K562 (cell line): Measurements from ENCODE around the gene CDCA3. TPM values are rescaled to one million over a fixed set of nuclear protein-coding genes. Genes with fewer than 3 reads are reported as not detected.
"Not testable (repeated sequence)": the region's sequence is repeated elsewhere in the genome, so short reads cannot be mapped to it uniquely, and the experiment has no call there.

Experiments
- ATAC-seq: fragments of 200-7000 bp; cut with Tn5 transposase; 3 replicates; pipeline ENCODE4 v1.9.1; 2020; ENCODE audit warnings: moderate library complexity
- BruUV-seq: library from RNA; stranded (reverse); fragments of 400-500 nt; replicated peaks from 2 replicates; lab custom pipeline; 2021; lab: Mats Ljungman, UMichigan
- CTCF ChIA-PET: fragments of 300-600 bp; formaldehyde crosslinking; extraction: SDS; loops from one replicate; lab custom pipeline; 2021; ENCODE audit warnings: low intra/inter-chr PET ratio; lab: Yijun Ruan, JAX
- POLR2A ChIA-PET: fragments of 300-600, 350-650 bp; sonication (Branson Sonifier 250); formaldehyde crosslinking; extraction: SDS; loops from one replicate; lab custom pipeline; 2021; ENCODE audit warnings: antibody characterized with exemption, inconsistent platforms; lab: Yijun Ruan, JAX
- DNase-seq, 4 experiments: peaks; one replicate each; pipeline versions ENCODE4 v3.0.0 to v3.0.0-alpha.2; 2011 to 2018; ENCODE audit warnings: low spot score in 3 of 4, mixed read lengths in 3 of 4; ENCODE audit errors: extremely low read depth in 1 of 4
- FAIRE-seq: peaks from 2 replicates; lab custom pipeline; 2011; peaks lifted over from hg19 to GRCh38; lab: Jason Lieb, UNC
- H2AFZ ChIP-seq: 2 replicates; pipeline ENCODE4 v1.6.0; 2011; ENCODE audit warnings: low read depth, low read length, control low read depth, inconsistent platforms
- H3K27ac ChIP-seq: fragments of 200-600 bp; 3 replicates; pipeline ENCODE4 v1.8.0; 2011; ENCODE audit warnings: low read depth, mild to moderate bottlenecking, control low read depth, inconsistent platforms, low read length, moderate library complexity, mixed read lengths; ENCODE audit errors: extremely low read depth
- H3K27me3 ChIP-seq, 2 experiments: fragments of 300-600 bp in 1 of 2; 2 replicates in 1 of 2; 3 replicates in 1 of 2; pipeline versions ENCODE4 v1.6.0 to v1.8.0; 2011; ENCODE audit warnings: inconsistent platforms in 2 of 2, low read length in 2 of 2, mild to moderate bottlenecking in 1 of 2, mixed read lengths in 1 of 2, moderate library complexity in 1 of 2; ENCODE audit not compliant: control insufficient read depth in 2 of 2, insufficient read depth in 2 of 2
- H3K36me3 ChIP-seq: fragments of 300-600 bp; 3 replicates; pipeline ENCODE4 v1.8.0; 2011; ENCODE audit warnings: mild to moderate bottlenecking, low read length, inconsistent platforms; ENCODE audit not compliant: control insufficient read depth, insufficient read depth
- H3K4me1 ChIP-seq, 2 experiments: fragments of 200-600 bp in 1 of 2; replicated peaks in 1 of 2; 2 replicates in 1 of 2; 3 replicates in 1 of 2; pipeline versions ENCODE4 v1.5.1 to v1.8.0; 2011; ENCODE audit warnings: inconsistent platforms in 2 of 2, low read length in 2 of 2, mild to moderate bottlenecking in 1 of 2, mixed read lengths in 1 of 2, moderate library complexity in 1 of 2; ENCODE audit not compliant: control insufficient read depth in 2 of 2, insufficient read depth in 2 of 2
- H3K4me2 ChIP-seq: 2 replicates; pipeline ENCODE4 v1.6.1; 2011; ENCODE audit warnings: low read length, control low read depth, inconsistent platforms, mixed read lengths; ENCODE audit not compliant: insufficient read depth
- H3K4me3 ChIP-seq: fragments of 200-600 bp; sonication (generic), shearing (Covaris generic); 2 replicates; pipeline ENCODE4 v1.5.1; 2016; ENCODE audit warnings: control low read depth, inconsistent platforms
- H3K79me2 ChIP-seq: fragments of 200-600 bp; 3 replicates; pipeline ENCODE4 v1.8.0; 2011; ENCODE audit warnings: low read length, inconsistent platforms; ENCODE audit not compliant: control insufficient read depth, insufficient read depth
- H3K9ac ChIP-seq, 2 experiments: 2 replicates each; pipeline versions ENCODE4 v1.6.0 to v1.6.1; 2011; ENCODE audit warnings: low read depth in 2 of 2, low read length in 2 of 2, control low read depth in 1 of 2, inconsistent platforms in 1 of 2, mild to moderate bottlenecking in 1 of 2, mixed read lengths in 1 of 2; ENCODE audit not compliant: insufficient read depth in 1 of 2
- H3K9me1 ChIP-seq: one replicate; pipeline ENCODE4 v1.6.0; 2011; ENCODE audit warnings: inconsistent platforms, mild to moderate bottlenecking, low read length, moderate library complexity; ENCODE audit not compliant: control insufficient read depth, insufficient read depth
- H3K9me3 ChIP-seq: replicated peaks from 2 replicates; pipeline ENCODE4 v1.5.1; 2011; ENCODE audit warnings: low read depth, low read length, inconsistent platforms; ENCODE audit not compliant: control insufficient read depth, insufficient read depth
- H4K20me1 ChIP-seq: replicated peaks from 2 replicates; pipeline ENCODE4 v1.6.1; 2011; ENCODE audit warnings: low read length, inconsistent platforms, mixed read lengths; ENCODE audit not compliant: control insufficient read depth, insufficient read depth
- CBFA2T2 ChIP-seq: fragments of 450-650 bp; conservative IDR thresholded peaks from 2 replicates; pipeline ENCODE4 v1.6.1; 2017; ENCODE audit warnings: mild to moderate bottlenecking
- EP400 ChIP-seq: fragments of 450-650 bp; IDR thresholded peaks from 2 replicates; pipeline ENCODE4 v1.6.1; 2017; ENCODE audit warnings: antibody characterized with exemption, mild to moderate bottlenecking, moderate library complexity
- MNT ChIP-seq, 2 experiments: fragments of 450-650 bp; conservative IDR thresholded peaks; 2 replicates each; pipeline ENCODE4 v1.6.1; 2017; ENCODE audit warnings: mild to moderate bottlenecking in 2 of 2, moderate library complexity in 2 of 2
- NCOR1 ChIP-seq: fragments of 450-650 bp; IDR thresholded peaks from 2 replicates; pipeline ENCODE4 v1.6.1; 2016; ENCODE audit warnings: mild to moderate bottlenecking, moderate library complexity
- WGBS: fragments of 100-300 bp; shearing (Covaris generic); methylation state at CpG from one replicate; pipeline ENCODE4 v1.1.6; 2016; ENCODE audit warnings: low coverage, mixed read lengths; ENCODE audit not compliant: insufficient coverage; ENCODE audit errors: missing lambda C conversion rate; 5-methylcytosine and 5-hydroxymethylcytosine counted together
- in situ Hi-C: fragments of 300-500 bp; cut with MboI; formaldehyde crosslinking; loops from 4 replicates; pipeline ENCODE4 v1.15.0; 2018; ENCODE audit warnings: inconsistent platforms, mixed read lengths
- intact Hi-C: fragments of 100-400 bp; cut with micrococcal nuclease; formaldehyde crosslinking; loops from 2 replicates; pipeline ENCODE4 v1.14.2; 2022
- polyA plus RNA-seq, 8 experiments: library from polyadenylated mRNA; depleted of rRNA in 4 of 8; stranded (reverse) in 5 of 8; unstranded in 3 of 8; fragments of >200 nt; fragmentation: Nextera tagmentation in 2 of 8; fragmentation: Illumina TruSeq in 1 of 8; extraction: Ambion mirVana in 2 of 8; extraction: Trizol in 1 of 8; gene quantifications; 2 replicates each; pipeline versions ENCODE4 v1.2.1 to v1.2.3, GENCODE V29; 2011 to 2014; ENCODE audit warnings: inconsistent platforms in 1 of 8, missing spikeins in 1 of 8
- total RNA-seq, 7 experiments: library from RNA; depleted of rRNA in 6 of 7; stranded (reverse); fragments of >200 nt in 6 of 7; fragmentation: Illumina TruSeq in 2 of 7; extraction: Trizol in 2 of 7; gene quantifications; 2 replicates each; pipeline versions ENCODE4 v1.2.1 to v1.2.3, GENCODE V29; 2011 to 2021; ENCODE audit warnings: low replicate concordance in 1 of 7
- TF ChIP-seq, protein P1 (sequence below): fragments of 450-650 bp; IDR thresholded peaks from 2 replicates; pipeline ENCODE4 v1.6.1; 2016; ENCODE audit warnings: mild to moderate bottlenecking, moderate library complexity

CDCA3 gene
- total and polyA plus RNA-seq, 9 of the 15 experiments (the other 6 are each of a cell fraction or from before 2014, with no cell fraction given), result 24.2 to 80.8 (median 55.1) TPM

GRCh38 chr12:6886206-6886999 lies 35.3 kb upstream of the CDCA3 start:
- DNase-seq, ATAC-seq, H3K9me1 ChIP-seq, H3K4me2 ChIP-seq, intact Hi-C loops, H3K79me2 ChIP-seq, H3K27ac ChIP-seq, H3K9me3 ChIP-seq, H3K9ac ChIP-seq, CTCF ChIA-PET, H3K4me3 ChIP-seq, in situ Hi-C loops, H4K20me1 ChIP-seq, FAIRE-seq, H2AFZ ChIP-seq, H3K27me3 ChIP-seq, BruUV-seq: not testable (repeated sequence)
- Histone ChIP-seq H3K4me1 (peaks cover 8 to 15% of the 10 kb centered on the region in 2 experiments; a peak in 4 of 5 replicates), H3K36me3 (peaks cover 14% of the 10 kb centered on the region; the same call in 1 of the 3 replicates)
- POLR2A ChIA-PET, result interaction anchor here (0.6 to 1.7 kb wide), 5 partner anchors 13 to 35 kb away, joined by 3 to 6 read pairs (median 4); partner anchors contain the start of genes SPSB2 and USP5
- 46% methylated on average over 5 of the region's 15 CpGs for WGBS
- TF ChIP-seq CBFA2T2 (peak; percentile 32; the same call in 1 of the 2 replicates), EP400 (peak; percentile 24; the same call in 1 of the 2 replicates), MNT (conservative IDR thresholded peaks at IDR 0.05) (peak in 1 of 2 experiments; percentile 55; a peak in 3 of 4 replicates), NCOR1 (0 out of 2 replicates have a peak, but pooled peaks have one; percentile 5)
- TF ChIP-seq, protein P1, sequence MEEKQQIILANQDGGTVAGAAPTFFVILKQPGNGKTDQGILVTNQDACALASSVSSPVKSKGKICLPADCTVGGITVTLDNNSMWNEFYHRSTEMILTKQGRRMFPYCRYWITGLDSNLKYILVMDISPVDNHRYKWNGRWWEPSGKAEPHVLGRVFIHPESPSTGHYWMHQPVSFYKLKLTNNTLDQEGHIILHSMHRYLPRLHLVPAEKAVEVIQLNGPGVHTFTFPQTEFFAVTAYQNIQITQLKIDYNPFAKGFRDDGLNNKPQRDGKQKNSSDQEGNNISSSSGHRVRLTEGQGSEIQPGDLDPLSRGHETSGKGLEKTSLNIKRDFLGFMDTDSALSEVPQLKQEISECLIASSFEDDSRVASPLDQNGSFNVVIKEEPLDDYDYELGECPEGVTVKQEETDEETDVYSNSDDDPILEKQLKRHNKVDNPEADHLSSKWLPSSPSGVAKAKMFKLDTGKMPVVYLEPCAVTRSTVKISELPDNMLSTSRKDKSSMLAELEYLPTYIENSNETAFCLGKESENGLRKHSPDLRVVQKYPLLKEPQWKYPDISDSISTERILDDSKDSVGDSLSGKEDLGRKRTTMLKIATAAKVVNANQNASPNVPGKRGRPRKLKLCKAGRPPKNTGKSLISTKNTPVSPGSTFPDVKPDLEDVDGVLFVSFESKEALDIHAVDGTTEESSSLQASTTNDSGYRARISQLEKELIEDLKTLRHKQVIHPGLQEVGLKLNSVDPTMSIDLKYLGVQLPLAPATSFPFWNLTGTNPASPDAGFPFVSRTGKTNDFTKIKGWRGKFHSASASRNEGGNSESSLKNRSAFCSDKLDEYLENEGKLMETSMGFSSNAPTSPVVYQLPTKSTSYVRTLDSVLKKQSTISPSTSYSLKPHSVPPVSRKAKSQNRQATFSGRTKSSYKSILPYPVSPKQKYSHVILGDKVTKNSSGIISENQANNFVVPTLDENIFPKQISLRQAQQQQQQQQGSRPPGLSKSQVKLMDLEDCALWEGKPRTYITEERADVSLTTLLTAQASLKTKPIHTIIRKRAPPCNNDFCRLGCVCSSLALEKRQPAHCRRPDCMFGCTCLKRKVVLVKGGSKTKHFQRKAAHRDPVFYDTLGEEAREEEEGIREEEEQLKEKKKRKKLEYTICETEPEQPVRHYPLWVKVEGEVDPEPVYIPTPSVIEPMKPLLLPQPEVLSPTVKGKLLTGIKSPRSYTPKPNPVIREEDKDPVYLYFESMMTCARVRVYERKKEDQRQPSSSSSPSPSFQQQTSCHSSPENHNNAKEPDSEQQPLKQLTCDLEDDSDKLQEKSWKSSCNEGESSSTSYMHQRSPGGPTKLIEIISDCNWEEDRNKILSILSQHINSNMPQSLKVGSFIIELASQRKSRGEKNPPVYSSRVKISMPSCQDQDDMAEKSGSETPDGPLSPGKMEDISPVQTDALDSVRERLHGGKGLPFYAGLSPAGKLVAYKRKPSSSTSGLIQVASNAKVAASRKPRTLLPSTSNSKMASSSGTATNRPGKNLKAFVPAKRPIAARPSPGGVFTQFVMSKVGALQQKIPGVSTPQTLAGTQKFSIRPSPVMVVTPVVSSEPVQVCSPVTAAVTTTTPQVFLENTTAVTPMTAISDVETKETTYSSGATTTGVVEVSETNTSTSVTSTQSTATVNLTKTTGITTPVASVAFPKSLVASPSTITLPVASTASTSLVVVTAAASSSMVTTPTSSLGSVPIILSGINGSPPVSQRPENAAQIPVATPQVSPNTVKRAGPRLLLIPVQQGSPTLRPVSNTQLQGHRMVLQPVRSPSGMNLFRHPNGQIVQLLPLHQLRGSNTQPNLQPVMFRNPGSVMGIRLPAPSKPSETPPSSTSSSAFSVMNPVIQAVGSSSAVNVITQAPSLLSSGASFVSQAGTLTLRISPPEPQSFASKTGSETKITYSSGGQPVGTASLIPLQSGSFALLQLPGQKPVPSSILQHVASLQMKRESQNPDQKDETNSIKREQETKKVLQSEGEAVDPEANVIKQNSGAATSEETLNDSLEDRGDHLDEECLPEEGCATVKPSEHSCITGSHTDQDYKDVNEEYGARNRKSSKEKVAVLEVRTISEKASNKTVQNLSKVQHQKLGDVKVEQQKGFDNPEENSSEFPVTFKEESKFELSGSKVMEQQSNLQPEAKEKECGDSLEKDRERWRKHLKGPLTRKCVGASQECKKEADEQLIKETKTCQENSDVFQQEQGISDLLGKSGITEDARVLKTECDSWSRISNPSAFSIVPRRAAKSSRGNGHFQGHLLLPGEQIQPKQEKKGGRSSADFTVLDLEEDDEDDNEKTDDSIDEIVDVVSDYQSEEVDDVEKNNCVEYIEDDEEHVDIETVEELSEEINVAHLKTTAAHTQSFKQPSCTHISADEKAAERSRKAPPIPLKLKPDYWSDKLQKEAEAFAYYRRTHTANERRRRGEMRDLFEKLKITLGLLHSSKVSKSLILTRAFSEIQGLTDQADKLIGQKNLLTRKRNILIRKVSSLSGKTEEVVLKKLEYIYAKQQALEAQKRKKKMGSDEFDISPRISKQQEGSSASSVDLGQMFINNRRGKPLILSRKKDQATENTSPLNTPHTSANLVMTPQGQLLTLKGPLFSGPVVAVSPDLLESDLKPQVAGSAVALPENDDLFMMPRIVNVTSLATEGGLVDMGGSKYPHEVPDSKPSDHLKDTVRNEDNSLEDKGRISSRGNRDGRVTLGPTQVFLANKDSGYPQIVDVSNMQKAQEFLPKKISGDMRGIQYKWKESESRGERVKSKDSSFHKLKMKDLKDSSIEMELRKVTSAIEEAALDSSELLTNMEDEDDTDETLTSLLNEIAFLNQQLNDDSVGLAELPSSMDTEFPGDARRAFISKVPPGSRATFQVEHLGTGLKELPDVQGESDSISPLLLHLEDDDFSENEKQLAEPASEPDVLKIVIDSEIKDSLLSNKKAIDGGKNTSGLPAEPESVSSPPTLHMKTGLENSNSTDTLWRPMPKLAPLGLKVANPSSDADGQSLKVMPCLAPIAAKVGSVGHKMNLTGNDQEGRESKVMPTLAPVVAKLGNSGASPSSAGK, result peak; percentile 31; the same call in 1 of the 2 replicates
